GM10266 (cell line): ENCODE data around the gene SMC5.
A peak's percentile ranks its signal among the peaks of the same experiment; 100 is the strongest.

Source experiments
- DNase-seq: peaks from one replicate; pipeline ENCODE4 v3.0.0; 2012; ENCODE audit errors: extremely low spot score
- TF ChIP-seq, protein P1 (sequence below): IDR thresholded peaks from 2 replicates; pipeline ENCODE4 v1.5.1; 2012; ENCODE audit warnings: mild to moderate bottlenecking, low read depth; ENCODE audit not compliant: control insufficient read depth, insufficient read depth; ENCODE audit errors: missing control alignments

SMC5 gene

DNA sequence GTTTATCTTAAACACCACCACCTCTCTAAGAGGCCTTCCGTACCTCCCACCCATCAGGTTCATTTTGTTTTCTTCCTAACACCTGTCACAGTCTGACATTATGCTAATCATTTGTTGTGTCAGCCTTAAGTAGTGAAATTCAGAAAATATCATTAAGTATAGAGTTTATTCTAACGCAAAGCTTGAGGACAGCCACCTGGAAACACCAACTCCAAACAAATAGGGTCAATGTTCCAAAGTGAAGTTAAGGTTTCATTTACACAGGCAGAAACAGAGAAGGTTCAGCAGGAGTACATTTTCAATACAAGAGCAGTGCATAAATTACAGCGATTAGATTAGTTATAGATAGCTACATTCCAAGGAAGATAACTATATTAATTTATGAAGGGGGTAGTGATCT lies 1.3 kb upstream of the SMC5 start:
- DNase-seq, result no peak
- TF ChIP-seq, protein P1, sequence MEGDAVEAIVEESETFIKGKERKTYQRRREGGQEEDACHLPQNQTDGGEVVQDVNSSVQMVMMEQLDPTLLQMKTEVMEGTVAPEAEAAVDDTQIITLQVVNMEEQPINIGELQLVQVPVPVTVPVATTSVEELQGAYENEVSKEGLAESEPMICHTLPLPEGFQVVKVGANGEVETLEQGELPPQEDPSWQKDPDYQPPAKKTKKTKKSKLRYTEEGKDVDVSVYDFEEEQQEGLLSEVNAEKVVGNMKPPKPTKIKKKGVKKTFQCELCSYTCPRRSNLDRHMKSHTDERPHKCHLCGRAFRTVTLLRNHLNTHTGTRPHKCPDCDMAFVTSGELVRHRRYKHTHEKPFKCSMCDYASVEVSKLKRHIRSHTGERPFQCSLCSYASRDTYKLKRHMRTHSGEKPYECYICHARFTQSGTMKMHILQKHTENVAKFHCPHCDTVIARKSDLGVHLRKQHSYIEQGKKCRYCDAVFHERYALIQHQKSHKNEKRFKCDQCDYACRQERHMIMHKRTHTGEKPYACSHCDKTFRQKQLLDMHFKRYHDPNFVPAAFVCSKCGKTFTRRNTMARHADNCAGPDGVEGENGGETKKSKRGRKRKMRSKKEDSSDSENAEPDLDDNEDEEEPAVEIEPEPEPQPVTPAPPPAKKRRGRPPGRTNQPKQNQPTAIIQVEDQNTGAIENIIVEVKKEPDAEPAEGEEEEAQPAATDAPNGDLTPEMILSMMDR, result no peak

DNA sequence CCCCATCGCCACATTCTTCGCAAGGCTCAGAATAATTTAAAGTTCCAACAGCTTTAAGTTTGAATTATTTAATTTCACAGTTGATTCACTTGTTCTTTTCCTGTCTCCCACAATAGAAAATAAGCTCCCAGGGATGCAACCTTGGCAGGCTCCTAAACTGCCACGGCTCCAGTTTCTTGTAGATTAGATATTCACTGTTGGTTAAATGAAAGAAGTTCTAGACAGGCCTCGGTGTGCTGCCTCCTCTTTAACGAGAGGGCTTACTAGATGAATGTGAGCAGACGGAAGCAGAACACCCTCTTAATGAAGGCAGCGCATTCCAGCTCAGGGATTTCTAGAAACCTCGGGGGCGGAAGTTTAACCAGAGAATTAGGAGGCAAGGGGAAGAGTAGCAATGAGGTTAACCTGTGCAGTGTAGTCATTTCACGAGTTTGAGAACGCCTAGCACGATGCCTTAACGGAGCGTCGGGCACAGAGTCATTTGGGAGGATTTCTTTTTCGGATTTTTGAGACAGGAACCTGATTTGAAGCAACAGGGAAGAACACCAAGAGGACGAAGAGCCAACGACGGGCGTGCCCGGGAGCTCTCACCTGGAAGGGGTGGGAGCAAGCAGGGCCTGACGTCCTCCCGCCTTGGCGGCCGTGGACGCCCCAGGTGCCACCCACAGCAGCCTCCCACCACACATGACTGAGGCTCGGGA lies 637 bp upstream of the SMC5 start:
- TF ChIP-seq, protein P1, result no peak
- DNase-seq, result peak; percentile 32

DNA sequence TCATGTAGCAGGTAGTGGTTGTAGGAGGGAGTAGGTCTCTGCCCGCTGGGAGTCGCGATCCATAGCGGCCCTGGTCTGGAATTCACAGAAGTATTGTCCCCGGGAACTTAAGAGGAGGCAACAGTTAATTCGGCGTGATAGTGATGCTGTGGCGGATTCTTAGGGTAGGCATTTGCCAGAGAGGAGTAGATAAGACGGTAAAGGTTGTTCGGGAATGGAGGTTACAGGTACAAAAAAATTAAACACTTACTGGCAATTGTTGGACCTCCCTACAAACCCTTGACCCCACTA lies 679 bp downstream of the SMC5 start:
- no peak for DNase-seq
- TF ChIP-seq, protein P1, result no peak

DNA sequence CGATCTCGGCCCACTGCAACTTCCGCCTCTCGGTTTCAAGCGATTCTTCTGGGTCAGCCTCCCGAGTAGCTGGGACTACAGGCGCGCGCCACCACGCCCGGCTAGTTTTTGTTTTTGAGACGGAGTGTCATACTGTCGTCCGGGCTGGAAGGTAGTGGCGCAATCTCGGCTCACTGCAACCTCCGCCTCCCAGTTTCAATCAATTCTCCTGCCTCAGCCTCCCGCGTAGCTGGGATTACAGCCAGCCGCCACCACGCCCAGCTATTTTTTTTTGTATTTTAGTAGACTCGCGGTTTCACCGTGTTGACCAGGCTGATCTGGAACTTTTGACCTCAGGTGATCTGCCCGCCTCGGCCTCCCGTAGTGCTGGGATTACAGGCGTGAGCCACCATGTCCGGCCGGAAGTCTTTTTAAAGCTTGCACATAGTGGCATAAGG lies 1.2 kb downstream of the SMC5 start:
- TF ChIP-seq, protein P1, result no peak

DNA sequence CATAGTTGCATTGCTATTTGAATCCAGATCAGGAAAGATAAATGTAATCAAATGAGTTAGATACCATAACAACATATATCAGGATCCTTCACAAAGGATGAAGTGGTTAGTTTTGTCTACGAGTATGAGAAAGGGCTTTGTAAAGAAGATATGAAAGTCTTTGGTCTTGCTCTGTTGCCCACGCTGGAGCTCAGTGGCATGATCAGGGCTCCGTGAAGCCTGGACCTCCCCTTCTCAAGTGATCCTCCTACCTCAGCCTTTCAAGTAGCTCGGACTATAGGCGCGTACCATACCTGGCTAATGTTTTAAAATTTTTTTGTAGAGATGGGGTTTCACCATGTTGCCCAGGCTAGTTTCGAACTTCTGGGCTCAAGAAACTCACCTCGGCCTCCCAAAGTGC lies 1.8 kb downstream of the SMC5 start:
- peak; percentile 22 for DNase-seq
- TF ChIP-seq, protein P1, result no peak

More for the DNA sequence above, 1.2 kb downstream of the SMC5 start:
- DNase-seq, result no peak

DNA sequence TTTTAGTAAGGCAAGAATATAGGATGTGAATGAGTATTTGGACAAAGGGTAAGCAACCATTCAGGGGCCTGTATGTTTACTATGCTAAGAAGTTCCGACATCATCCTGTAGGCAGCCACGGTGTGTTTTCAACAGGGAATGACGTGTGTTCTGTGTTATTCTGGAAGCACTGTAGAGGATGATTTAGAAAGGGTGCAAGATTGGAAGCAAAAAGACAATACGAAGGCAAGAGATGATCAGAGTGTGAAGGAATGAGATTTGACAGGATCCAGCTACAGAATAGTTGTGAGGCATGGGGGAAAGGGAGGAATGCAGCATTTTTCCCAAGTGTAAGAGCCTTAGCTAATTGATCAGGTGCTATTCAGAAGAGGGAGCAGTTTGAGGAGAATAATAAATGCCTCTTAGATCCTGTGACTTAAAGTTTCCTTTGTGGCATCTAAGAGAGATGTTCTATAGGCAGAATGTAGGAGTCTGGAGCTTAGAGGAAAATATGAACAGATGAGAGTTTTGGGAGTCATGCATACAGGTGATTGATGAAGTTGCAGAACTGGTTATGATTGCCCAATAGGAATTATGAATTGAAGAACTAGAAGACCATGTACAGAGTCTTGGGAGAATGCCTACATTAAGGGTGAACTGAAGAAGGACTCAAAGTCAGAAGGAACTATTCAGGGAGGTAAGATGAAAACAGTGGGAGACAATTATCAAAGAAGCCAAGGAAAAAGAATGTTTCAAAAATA lies 2.5 kb downstream of the SMC5 start:
- DNase-seq, result no peak

More for the DNA sequence above, 2.5 kb downstream of the SMC5 start:
- TF ChIP-seq, protein P1, result no peak
